ENCODE results near the gene ATXN1L.
"Not testable (repeated sequence)": the region's sequence is repeated elsewhere in the genome, so short reads cannot be mapped to it uniquely, and the experiment has no call there.

- TF ChIP-seq USF2 (IDR thresholded peaks at IDR 0.05; ENCODE audit: borderline replicate concordance, low read depth, low read length); ZBTB33 (IDR thresholded peaks at IDR 0.05; ENCODE audit: borderline replicate concordance, low read depth); CTCF (IDR thresholded peaks at IDR 0.05); MEF2A (IDR thresholded peaks at IDR 0.05; ENCODE audit: borderline replicate concordance, low read depth): not testable (repeated sequence)
Measured at GRCh38 chr16:71867175-71867574, 21.4 kb downstream of the ATXN1L start.

All from SK-N-SH (cell line).